ENCODE measurements around the gene COQ8A.
A peak's percentile ranks its signal among the peaks of the same experiment; 100 is the strongest.

Gene COQ8A

DNA sequence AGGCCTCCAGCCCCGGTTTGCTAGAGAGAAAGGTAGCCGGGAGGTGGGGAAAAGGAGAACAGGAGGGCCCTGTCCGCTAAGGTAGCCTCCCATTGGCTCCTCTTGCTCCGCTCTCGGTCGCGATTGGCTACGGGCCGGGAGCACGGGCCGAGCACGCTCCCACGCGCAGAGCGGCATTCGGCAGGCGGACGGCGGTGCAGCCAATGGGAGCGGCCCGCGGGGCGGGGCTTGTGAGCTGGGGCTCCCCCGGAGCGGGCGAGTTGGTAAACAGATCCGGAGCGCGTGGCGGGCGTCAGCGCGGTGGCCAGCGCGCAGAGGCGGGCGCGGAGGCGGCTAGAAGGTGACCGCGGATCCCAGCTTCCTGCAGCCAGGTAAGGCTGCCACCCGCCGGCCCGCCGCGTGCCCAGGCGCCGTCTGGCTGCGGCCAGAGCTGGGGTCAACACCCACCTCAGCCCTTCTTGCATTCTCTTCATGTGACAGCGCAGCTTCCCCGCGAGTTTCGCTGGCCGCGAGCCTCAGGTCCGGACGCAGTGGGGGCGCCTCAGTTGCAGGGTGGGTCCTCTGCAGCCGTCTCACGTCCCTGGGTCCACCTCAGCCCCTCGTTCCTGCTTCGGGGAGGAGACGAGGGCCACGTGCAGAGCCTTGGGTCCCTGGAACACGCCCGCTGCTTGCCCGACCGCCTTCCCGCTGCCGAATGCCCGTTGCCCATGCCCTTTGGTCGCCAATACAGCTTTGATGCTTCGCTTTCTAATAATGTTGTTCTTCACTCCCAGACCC lies at the start of gene COQ8A:
Gene COQ8A, plus strand, starts transcription at position 266 of the 777 bp plus-strand sequence. CDS start 21,092 bp downstream, outside the sequence.
- TF ChIP-seq BACH2 (CRISPR knock-in tag; IDR thresholded peaks at IDR 0.05; ENCODE audit: borderline replicate concordance), result no peak
- TF ChIP-seq CSDC2 (CRISPR knock-in tag; IDR thresholded peaks at IDR 0.05), result no peak
- TF ChIP-seq ZFP30 (CRISPR knock-in tag; IDR thresholded peaks at IDR 0.05), result no peak
- no peak for TF ChIP-seq SNAI2 (CRISPR knock-in tag; IDR thresholded peaks at IDR 0.05)
- TF ChIP-seq, protein P1, sequence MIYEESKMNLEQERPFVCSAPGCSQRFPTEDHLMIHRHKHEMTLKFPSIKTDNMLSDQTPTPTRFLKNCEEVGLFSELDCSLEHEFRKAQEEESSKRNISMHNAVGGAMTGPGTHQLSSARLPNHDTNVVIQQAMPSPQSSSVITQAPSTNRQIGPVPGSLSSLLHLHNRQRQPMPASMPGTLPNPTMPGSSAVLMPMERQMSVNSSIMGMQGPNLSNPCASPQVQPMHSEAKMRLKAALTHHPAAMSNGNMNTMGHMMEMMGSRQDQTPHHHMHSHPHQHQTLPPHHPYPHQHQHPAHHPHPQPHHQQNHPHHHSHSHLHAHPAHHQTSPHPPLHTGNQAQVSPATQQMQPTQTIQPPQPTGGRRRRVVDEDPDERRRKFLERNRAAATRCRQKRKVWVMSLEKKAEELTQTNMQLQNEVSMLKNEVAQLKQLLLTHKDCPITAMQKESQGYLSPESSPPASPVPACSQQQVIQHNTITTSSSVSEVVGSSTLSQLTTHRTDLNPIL (CRISPR knock-in tag; IDR thresholded peaks at IDR 0.05; ENCODE audit: low read depth), result no peak
- TF ChIP-seq, protein P2, sequence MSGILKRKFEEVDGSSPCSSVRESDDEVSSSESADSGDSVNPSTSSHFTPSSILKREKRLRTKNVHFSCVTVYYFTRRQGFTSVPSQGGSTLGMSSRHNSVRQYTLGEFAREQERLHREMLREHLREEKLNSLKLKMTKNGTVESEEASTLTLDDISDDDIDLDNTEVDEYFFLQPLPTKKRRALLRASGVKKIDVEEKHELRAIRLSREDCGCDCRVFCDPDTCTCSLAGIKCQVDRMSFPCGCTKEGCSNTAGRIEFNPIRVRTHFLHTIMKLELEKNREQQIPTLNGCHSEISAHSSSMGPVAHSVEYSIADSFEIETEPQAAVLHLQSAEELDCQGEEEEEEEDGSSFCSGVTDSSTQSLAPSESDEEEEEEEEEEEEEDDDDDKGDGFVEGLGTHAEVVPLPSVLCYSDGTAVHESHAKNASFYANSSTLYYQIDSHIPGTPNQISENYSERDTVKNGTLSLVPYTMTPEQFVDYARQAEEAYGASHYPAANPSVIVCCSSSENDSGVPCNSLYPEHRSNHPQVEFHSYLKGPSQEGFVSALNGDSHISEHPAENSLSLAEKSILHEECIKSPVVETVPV (CRISPR knock-in tag; IDR thresholded peaks at IDR 0.05), result no peak
- no peak for TF ChIP-seq RARB (CRISPR knock-in tag; IDR thresholded peaks at IDR 0.05)
- no peak for TF ChIP-seq TOX (CRISPR knock-in tag; IDR thresholded peaks at IDR 0.05; ENCODE audit: borderline replicate concordance)
- no peak for TF ChIP-seq ZC3H10 (CRISPR knock-in tag; IDR thresholded peaks at IDR 0.05)
- TF ChIP-seq OSR1 (CRISPR knock-in tag; IDR thresholded peaks at IDR 0.05), result no peak
- TF ChIP-seq ZNF565 (CRISPR knock-in tag; conservative IDR thresholded peaks at IDR 0.05; ENCODE audit: low read depth), result no peak
- TF ChIP-seq PPARA (CRISPR knock-in tag; IDR thresholded peaks at IDR 0.05; ENCODE audit: borderline replicate concordance), result no peak
- no peak for TF ChIP-seq ZNF70 (CRISPR knock-in tag; IDR thresholded peaks at IDR 0.05)
- TF ChIP-seq, protein P3, sequence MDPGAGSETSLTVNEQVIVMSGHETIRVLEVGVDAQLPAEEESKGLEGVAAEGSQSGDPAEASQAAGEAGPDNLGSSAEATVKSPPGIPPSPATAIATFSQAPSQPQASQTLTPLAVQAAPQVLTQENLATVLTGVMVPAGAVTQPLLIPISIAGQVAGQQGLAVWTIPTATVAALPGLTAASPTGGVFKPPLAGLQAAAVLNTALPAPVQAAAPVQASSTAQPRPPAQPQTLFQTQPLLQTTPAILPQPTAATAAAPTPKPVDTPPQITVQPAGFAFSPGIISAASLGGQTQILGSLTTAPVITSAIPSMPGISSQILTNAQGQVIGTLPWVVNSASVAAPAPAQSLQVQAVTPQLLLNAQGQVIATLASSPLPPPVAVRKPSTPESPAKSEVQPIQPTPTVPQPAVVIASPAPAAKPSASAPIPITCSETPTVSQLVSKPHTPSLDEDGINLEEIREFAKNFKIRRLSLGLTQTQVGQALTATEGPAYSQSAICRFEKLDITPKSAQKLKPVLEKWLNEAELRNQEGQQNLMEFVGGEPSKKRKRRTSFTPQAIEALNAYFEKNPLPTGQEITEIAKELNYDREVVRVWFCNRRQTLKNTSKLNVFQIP (CRISPR knock-in tag; IDR thresholded peaks at IDR 0.05; ENCODE audit: borderline replicate concordance, low read depth), result no peak
- TF ChIP-seq ZFP3 (CRISPR knock-in tag; IDR thresholded peaks at IDR 0.05), result no peak
- no peak for TF ChIP-seq TSHZ2 (CRISPR knock-in tag; IDR thresholded peaks at IDR 0.05)
- TF ChIP-seq ESRRG (CRISPR knock-in tag; IDR thresholded peaks at IDR 0.05), result no peak
- TF ChIP-seq, protein P4, sequence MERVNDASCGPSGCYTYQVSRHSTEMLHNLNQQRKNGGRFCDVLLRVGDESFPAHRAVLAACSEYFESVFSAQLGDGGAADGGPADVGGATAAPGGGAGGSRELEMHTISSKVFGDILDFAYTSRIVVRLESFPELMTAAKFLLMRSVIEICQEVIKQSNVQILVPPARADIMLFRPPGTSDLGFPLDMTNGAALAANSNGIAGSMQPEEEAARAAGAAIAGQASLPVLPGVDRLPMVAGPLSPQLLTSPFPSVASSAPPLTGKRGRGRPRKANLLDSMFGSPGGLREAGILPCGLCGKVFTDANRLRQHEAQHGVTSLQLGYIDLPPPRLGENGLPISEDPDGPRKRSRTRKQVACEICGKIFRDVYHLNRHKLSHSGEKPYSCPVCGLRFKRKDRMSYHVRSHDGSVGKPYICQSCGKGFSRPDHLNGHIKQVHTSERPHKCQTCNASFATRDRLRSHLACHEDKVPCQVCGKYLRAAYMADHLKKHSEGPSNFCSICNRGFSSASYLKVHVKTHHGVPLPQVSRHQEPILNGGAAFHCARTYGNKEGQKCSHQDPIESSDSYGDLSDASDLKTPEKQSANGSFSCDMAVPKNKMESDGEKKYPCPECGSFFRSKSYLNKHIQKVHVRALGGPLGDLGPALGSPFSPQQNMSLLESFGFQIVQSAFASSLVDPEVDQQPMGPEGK (CRISPR knock-in tag; IDR thresholded peaks at IDR 0.05; ENCODE audit: borderline replicate concordance), result no peak
- no peak for TF ChIP-seq ARNTL (CRISPR knock-in tag; IDR thresholded peaks at IDR 0.05; ENCODE audit: borderline replicate concordance, low read depth)
- TF ChIP-seq GLIS3 (CRISPR knock-in tag; IDR thresholded peaks at IDR 0.05), result no peak
- peak; percentile 97 for ATAC-seq

DNA sequence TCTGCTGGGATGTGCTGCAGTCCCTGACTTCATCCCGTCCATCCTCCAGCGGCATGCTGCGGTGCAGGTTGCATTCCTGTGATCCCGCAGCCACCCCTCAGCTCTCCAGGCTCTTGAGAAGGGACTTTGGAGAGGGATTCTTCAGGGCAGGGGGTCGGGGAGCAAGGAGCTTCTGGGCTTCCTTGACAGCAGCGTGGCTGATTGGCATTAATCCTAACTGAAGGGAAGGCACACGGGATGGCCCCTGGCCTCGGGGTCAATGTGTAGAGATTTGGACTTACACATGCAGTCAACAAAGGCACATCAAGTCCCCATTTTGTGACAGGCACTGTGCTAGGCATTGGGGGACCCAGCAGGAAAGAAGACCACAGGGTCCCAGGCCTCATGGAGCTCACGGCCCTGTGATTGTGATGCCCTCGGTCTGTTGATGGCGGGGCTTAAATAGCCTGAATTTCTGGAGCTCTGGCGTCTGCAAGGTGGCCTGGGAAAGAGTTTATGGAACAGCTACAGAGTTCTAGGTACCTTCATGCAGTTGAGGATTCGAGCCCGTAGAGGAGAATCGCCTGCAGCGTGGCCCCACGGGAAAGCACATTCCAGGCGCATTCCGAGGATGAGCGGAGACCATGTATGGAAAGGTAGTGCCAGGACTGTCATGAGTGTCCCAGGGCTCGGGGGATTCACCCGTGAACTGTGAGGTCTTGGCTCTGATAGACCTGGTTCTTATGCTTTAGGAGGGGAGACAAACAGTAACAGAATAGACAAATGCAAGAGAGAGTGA lies 49.6 kb upstream of the COQ8A start:
- no peak for TF ChIP-seq ZNF70 (CRISPR knock-in tag; IDR thresholded peaks at IDR 0.05)
- no peak for TF ChIP-seq ZNF565 (CRISPR knock-in tag; conservative IDR thresholded peaks at IDR 0.05; ENCODE audit: low read depth)
- no peak for TF ChIP-seq ZC3H10 (CRISPR knock-in tag; IDR thresholded peaks at IDR 0.05)
- no peak for TF ChIP-seq CSDC2 (CRISPR knock-in tag; IDR thresholded peaks at IDR 0.05)
- no peak for TF ChIP-seq OSR1 (CRISPR knock-in tag; IDR thresholded peaks at IDR 0.05)
- no peak for TF ChIP-seq GLIS3 (CRISPR knock-in tag; IDR thresholded peaks at IDR 0.05)
- TF ChIP-seq, protein P4 (CRISPR knock-in tag; IDR thresholded peaks at IDR 0.05; ENCODE audit: borderline replicate concordance), result no peak
- no peak for TF ChIP-seq TCF4 (CRISPR knock-in tag; IDR thresholded peaks at IDR 0.05; ENCODE audit: borderline replicate concordance)
- TF ChIP-seq ISL1 (CRISPR knock-in tag; IDR thresholded peaks at IDR 0.05), result no peak
- TF ChIP-seq BACH2 (CRISPR knock-in tag; IDR thresholded peaks at IDR 0.05; ENCODE audit: borderline replicate concordance), result no peak
- TF ChIP-seq ZNF8 (CRISPR knock-in tag; IDR thresholded peaks at IDR 0.05), result no peak
- TF ChIP-seq ESRRG (CRISPR knock-in tag; IDR thresholded peaks at IDR 0.05), result no peak
- no peak for TF ChIP-seq TSHZ2 (CRISPR knock-in tag; IDR thresholded peaks at IDR 0.05)
- no peak for TF ChIP-seq TOX (CRISPR knock-in tag; IDR thresholded peaks at IDR 0.05; ENCODE audit: borderline replicate concordance)
- TF ChIP-seq PPARA (CRISPR knock-in tag; IDR thresholded peaks at IDR 0.05; ENCODE audit: borderline replicate concordance), result no peak

More for the DNA sequence above, 49.6 kb upstream of the COQ8A start:
- no peak for ATAC-seq

All from SK-N-SH treated with all-trans-retinoic acid at 6 μM for 48 hours (cell line).